Loucy (cell line): Measurements from ENCODE around the gene SCFD2.

Experiments
- H2AFZ ChIP-seq: fragments of 200-600 bp; sonication (generic); 2 replicates; pipeline ENCODE4 v1.6.0; 2016; ENCODE audit warnings: antibody characterized with exemption, mild to moderate bottlenecking, low read length, moderate library complexity
- H3F3A ChIP-seq: fragments of 200-600 bp; 2 replicates; pipeline ENCODE4 v1.6.0; 2016; ENCODE audit warnings: antibody characterized with exemption, low read depth, mild to moderate bottlenecking
- H3K27me3 ChIP-seq: fragments of 200-600 bp; sonication (generic); 2 replicates; pipeline ENCODE4 v1.6.1; 2014; ENCODE audit warnings: low read length, mild to moderate bottlenecking; ENCODE audit not compliant: insufficient read depth, poor library complexity, severe bottlenecking
- H3K36me3 ChIP-seq: fragments of 200-600 bp; sonication (generic); 2 replicates; pipeline ENCODE4 v1.6.1; 2016; ENCODE audit warnings: low read length; ENCODE audit not compliant: insufficient read depth
- H3K4me1 ChIP-seq: fragments of 200-600 bp; sonication (generic); 2 replicates; pipeline ENCODE4 v1.5.1; 2014; ENCODE audit warnings: low read length, mild to moderate bottlenecking; ENCODE audit not compliant: insufficient read depth, poor library complexity, severe bottlenecking
- H3K4me2 ChIP-seq: fragments of 200-600 bp; sonication (generic); 2 replicates; pipeline ENCODE4 v1.6.0; 2014; ENCODE audit warnings: antibody characterized with exemption, low read length, low read depth, mild to moderate bottlenecking; ENCODE audit not compliant: poor library complexity, severe bottlenecking
- H3K4me3 ChIP-seq: fragments of 200-600 bp; sonication (generic); 2 replicates; pipeline ENCODE4 v1.5.1; 2014; ENCODE audit warnings: low read length, mild to moderate bottlenecking, mixed read lengths; ENCODE audit not compliant: poor library complexity, severe bottlenecking
- H3K79me2 ChIP-seq: fragments of 200-600 bp; sonication (generic); 2 replicates; pipeline ENCODE4 v1.6.1; 2014; ENCODE audit warnings: low read length; ENCODE audit not compliant: insufficient read depth
- H3K9ac ChIP-seq: fragments of 200-600 bp; sonication (generic); 2 replicates; pipeline ENCODE4 v1.6.0; 2014; ENCODE audit warnings: mild to moderate bottlenecking, low read depth, low read length, moderate library complexity; ENCODE audit not compliant: poor library complexity, severe bottlenecking
- H3K9me2 ChIP-seq: fragments of 200-600 bp; sonication (generic); replicated peaks from 2 replicates; pipeline ENCODE4 v1.6.1; 2016; ENCODE audit warnings: low read depth, low read length, mixed read lengths
- H3K9me3 ChIP-seq: fragments of 200-600 bp; sonication (generic); 2 replicates; pipeline ENCODE4 v1.6.1; 2014; ENCODE audit warnings: mild to moderate bottlenecking, antibody characterized with exemption, low read length, low read depth; ENCODE audit not compliant: insufficient read depth
- H4K20me1 ChIP-seq: fragments of 200-600 bp; sonication (generic); 2 replicates; pipeline ENCODE4 v1.6.0; 2014; ENCODE audit warnings: antibody characterized with exemption, low read length, mild to moderate bottlenecking; ENCODE audit not compliant: insufficient read depth, poor library complexity, severe bottlenecking
- CTCF ChIP-seq: fragments of 200-600 bp; sonication (generic); conservative IDR thresholded peaks from 2 replicates; pipeline ENCODE4 v1.5.1; 2014; ENCODE audit warnings: mild to moderate bottlenecking, antibody characterized with exemption, low read length
- EZH2phosphoT487 ChIP-seq: fragments of 200-600 bp; IDR thresholded peaks from 2 replicates; pipeline ENCODE4 v1.6.1; 2018; ENCODE audit warnings: antibody characterized with exemption, mild to moderate bottlenecking, moderate library complexity, borderline replicate concordance

The SCFD2 gene

GRCh38 chr4:52982946-52983340, 382.9 kb downstream of the SCFD2 start:
- Histone ChIP-seq H3K4me2 (no peak overlapping the region), H2AFZ (no peak overlapping the region), H3K4me1 (peaks cover 7% of the 10 kb centered on the region), H3K27me3 (no peaks in the 10 kb centered on the region), H3K36me3 (no peaks in the 10 kb centered on the region), H3K9me2 (no peaks in the 10 kb centered on the region), H3F3A (no peaks in the 10 kb centered on the region), H3K9ac (no peak overlapping the region), H3K9me3 (no peaks in the 10 kb centered on the region), H3K4me3 (no peak overlapping the region), H3K79me2 (no peaks in the 10 kb centered on the region), H4K20me1 (no peaks in the 10 kb centered on the region)
- TF ChIP-seq EZH2phosphoT487 (no peak), CTCF (peak; percentile 33; the same call in 1 of the 2 replicates)

- Histone ChIP-seq H2AFZ (no peak overlapping the region), H3K9ac (no peak overlapping the region), H3F3A (no peaks in the 10 kb centered on the region), H3K4me3 (no peak overlapping the region), H3K79me2 (no peaks in the 10 kb centered on the region), H4K20me1 (no peaks in the 10 kb centered on the region), H3K4me1 (peaks cover 7% of the 10 kb centered on the region), H3K9me3 (no peaks in the 10 kb centered on the region), H3K9me2 (no peaks in the 10 kb centered on the region), H3K36me3 (no peaks in the 10 kb centered on the region), H3K27me3 (no peaks in the 10 kb centered on the region), H3K4me2 (no peak overlapping the region)
- TF ChIP-seq EZH2phosphoT487 (no peak), CTCF (peak; percentile 88)
Observed at GRCh38 chr4:52982255-52982945, 383.5 kb downstream of the SCFD2 start.

- Histone ChIP-seq H3K4me3 (no peak overlapping the region), H3F3A (no peaks in the 10 kb centered on the region)
Observed at GRCh38 chr4:52979821-52980590, 385.9 kb downstream of the SCFD2 start.

More at GRCh38 chr4:52979821-52980590, 385.9 kb downstream of the SCFD2 start:
- Histone ChIP-seq H3K27me3 (no peaks in the 10 kb centered on the region), H3K9ac (no peak overlapping the region), H3K79me2 (no peaks in the 10 kb centered on the region), H3K9me3 (no peaks in the 10 kb centered on the region), H3K4me2 (no peak overlapping the region), H3K4me1 (peaks cover 7% of the 10 kb centered on the region), H2AFZ (no peak overlapping the region), H3K36me3 (no peaks in the 10 kb centered on the region), H4K20me1 (no peaks in the 10 kb centered on the region), H3K9me2 (no peaks in the 10 kb centered on the region)
- peak; percentile 43 for TF ChIP-seq CTCF
- TF ChIP-seq EZH2phosphoT487, result no peak
